Stimulated activated CD4-positive, alpha-beta T cell treated with anti-CD3 and anti-CD28 coated beads, Interleukin-4, amount 100 ng/mL, for 1 hour (primary cell): ENCODE data around the gene THAP3.

ENCODE experiments used
- DNase-seq: peaks from one replicate; pipeline ENCODE4 v3.0.0-alpha.2; 2020

Gene THAP3

DNA sequence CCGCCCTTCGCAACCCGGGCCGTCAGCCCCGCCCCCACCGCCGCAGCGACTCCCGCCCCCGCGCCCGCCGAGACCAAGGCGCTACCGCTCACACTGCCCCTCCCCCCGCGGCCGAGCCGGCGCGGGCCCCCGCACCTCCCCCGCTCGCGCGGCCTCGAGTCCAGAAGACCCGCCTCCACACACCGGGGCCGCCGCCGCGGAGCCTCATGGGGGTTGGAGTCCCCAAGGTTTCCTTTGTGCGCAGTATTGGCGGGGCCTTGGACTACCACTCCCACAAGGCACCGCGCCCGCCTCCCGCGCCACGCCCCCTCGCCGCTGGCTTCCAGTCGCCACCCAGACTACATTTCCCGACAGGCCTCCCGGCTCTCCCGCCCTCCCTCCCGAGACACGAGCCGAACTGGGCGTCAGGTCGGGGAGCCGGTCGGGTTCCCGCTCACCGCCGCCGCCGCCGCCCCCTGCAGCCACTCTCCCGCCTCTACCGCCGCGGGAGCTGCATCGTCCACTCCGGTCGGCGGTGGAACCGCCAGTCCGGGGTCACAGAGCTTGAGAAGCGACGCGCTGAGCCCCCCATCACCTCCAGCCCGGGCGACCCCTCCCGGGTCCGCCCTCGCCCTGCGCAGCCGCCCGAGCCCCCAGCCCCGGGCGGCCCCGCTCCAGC, 11.2 kb upstream of the THAP3 start, which contains the start of gene PHF13:
TSS of gene PHF13 (plus strand) at position 371 of the 658 bp plus-strand sequence. CDS start 336 bp downstream, outside the sequence.
- peak; percentile 99 for DNase-seq

- peak; percentile 71 for DNase-seq
These were observed 10.4 kb upstream of the THAP3 start for GRCh38 chr1:6614019-6614928.

GRCh38 chr1:6614929-6615785, 9.5 kb upstream of the THAP3 start:
- peak; percentile 29 for DNase-seq

DNA sequence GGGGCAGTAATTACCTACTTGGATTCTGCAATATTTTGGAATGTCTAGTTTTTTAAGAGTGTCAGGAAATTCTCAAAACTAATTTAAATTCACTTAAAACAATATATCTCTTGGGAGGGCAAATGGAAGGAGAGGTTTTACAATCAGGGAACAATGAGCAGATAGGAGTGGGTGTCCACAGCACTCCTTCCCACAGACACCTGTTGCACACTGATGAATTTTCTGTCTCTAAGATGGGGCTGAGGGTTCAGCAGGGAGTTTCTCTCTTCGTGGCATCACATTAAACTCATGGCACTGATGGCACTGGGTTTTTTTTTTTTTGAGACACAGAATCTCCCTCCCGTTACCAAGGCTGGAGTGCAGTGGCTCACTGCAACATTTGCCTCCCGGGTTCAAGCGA, 5.6 kb upstream of the THAP3 start:
- DNase-seq = no peak

- DNase-seq = no peak
These were observed 3.0 kb upstream of the THAP3 start for GRCh38 chr1:6621429-6622391.

- DNase-seq = no peak
These were observed 2.1 kb upstream of the THAP3 start for GRCh38 chr1:6622396-6623152.

DNA sequence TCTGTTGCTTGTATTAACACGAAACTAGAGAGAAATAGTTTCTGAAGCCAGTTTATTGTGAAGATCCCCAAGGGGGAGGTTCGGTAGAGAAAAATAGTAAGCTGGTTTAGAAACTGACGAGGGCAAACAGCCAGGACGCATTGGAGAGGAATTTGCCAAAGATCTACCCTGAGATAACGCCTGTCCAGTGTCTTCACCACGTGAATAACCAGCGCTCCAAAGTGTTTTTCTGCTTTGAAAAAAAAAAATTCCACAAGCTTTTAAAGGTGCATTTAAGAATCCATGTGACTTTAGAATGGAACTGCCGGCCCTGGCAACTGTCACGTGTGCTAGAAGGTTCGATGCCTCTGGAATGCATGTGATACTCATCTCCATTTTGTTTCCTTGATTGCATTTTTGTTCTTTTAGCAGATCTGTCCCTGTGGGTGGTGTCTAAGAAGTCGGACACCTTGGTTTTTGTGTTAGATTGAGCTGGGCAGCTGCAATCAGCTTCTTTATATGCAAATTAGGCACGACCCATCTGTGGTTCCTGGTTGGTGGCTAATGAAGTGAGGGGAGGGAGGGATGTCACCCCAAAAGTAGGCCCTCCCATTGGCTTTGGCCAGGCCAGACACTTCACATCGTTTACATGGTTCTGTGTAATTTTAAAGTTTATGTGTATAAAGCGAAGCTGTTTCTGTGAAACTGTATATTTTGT, 1.3 kb upstream of the THAP3 start:
- DNase-seq = no peak

- no peak for DNase-seq
These were observed 999 bp downstream of the THAP3 start for GRCh38 chr1:6625584-6626149.

GRCh38 chr1:6627031-6627430, 2.4 kb downstream of the THAP3 start:
- DNase-seq = no peak

GRCh38 chr1:6627841-6628545, 3.3 kb downstream of the THAP3 start:
- DNase-seq = no peak

DNA sequence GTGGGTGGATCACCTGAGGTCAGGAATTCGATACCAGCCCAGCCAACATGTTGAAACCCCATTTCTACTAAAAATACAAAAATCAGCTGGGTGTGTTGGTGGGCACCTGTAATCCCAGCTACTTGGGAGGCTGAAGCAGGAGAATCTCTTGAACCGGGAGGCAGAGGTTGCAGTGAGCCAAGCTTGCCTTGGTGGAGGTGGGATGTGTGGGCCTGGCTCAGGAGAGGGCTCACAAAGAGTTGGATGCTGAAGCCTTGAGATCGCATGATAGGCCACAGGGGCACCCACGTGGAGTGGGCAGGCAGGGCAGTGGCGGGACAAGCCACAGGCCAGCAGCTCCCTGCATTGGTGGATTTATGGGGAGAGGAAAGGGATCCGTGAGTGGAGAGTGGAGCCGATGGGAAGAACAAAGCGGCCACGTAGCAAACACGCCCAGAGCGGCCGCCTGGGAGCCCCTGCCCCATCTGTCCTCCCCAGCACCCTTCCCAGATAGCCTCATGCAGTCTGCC, 4.4 kb downstream of the THAP3 start:
- no peak for DNase-seq

GRCh38 chr1:6630027-6630426, 5.4 kb downstream of the THAP3 start:
- DNase-seq = no peak

DNA sequence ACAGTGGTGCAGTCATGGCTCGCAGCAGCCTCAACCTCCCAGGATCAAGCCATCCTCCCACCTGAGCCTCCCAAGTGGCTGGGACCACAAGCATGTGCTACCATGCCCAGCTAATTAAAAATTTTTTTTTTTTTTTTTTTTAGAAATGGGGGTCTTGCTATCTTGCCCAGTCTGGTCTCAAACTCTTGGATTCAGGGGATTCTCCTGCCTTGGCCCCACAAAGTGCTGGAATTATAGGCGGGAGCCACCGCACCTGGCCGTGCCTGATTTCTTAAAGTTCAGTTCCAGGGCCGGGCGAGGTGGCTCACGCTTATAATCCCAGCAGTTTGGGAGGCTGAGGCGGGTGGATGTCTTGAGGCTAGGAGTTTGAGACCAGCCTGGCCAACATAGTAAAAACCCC, 6.4 kb downstream of the THAP3 start:
- DNase-seq = no peak

DNA sequence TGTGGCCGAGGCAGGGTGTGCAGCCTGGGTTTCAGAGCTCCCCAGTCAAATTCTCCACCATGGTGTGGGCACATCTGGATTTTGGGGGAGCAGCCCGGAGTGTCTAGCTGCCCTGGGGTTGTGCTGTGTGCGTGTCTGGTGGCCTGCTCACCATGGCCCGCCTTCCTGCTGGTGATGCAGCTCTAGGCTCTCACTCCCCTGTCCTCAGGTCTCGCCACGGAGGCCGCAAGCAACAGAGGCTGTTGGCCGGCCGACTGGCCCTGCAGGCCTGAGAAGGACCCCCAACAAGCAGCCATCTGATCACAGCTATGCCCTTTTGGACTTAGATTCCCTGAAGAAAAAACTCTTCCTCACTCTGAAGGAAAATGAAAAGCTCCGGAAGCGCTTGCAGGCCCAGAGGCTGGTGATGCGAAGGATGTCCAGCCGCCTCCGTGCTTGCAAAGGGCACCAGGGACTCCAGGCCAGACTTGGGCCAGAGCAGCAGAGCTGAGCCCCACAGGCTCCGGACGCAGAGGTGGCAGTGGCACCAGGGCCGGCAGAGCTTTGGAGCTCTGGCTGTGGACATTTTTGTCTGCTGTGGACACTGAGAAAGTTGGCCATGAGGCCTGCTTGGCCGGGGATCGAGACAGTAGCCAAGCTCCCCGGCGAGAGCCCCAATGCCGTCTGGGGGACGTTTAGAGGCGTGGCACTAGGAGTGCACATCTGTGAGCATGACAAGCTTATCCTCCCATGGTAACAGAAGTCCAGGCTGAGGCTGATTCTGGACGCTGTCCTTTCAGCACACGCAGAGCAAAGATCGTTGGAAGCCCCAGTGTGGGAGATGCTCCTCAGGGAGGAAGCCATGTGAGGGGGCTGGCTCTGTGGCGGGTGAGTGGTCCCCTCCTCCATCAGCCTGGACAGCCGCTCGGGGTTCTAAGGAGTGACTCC, 8.2 kb downstream of the THAP3 start:
- no peak for DNase-seq

- DNase-seq = peak; percentile 51
These were observed 9.8 kb downstream of the THAP3 start for GRCh38 chr1:6634371-6635052.

- no peak for DNase-seq
These were observed 10.7 kb downstream of the THAP3 start for GRCh38 chr1:6635161-6635909.
